Measurements from ENCODE around the gene SSTR5. TPM values are rescaled to one million over a fixed set of nuclear protein-coding genes. Genes with fewer than 3 reads are reported as not detected.

SSTR5 gene
- total and polyA plus RNA-seq, 4 donors = not detected

DNA sequence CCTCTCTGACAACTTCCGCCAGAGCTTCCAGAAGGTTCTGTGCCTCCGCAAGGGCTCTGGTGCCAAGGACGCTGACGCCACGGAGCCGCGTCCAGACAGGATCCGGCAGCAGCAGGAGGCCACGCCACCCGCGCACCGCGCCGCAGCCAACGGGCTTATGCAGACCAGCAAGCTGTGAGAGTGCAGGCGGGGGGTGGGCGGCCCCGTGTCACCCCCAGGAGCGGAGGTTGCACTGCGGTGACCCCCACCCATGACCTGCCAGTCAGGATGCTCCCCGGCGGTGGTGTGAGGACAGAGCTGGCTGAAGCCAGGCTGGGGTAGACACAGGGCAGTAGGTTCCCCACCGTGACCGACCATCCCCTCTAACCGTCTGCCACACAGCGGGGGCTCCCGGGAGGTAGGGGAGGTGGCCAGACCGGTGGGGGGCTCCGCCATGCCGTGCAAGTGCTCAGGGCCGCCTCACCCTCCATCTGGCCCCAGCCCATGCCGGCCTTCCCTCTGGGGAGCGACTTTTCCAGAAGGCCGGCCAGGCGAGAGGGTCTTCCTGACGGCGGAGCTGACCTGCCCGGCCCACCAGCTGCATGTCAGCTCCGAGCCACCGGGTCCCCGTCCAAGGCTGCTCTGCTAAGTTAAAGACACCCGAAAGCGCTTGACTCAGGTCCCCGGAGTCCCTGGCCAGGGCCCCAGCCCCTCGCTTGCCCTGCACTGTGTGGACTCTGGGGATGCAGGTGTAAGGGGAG is 7.4 kb downstream of the SSTR5 start:
- H3K36me3 ChIP-seq (ENCODE audit: control insufficient read depth in 4 of 4, insufficient read depth in 3 of 4, low read depth in 1 of 4, low read length in 3 of 4) = no peaks in the 10 kb centered on the region
- peaks cover 0 to 7% (median 3%) of the 10 kb centered on the region in 4 donors for H3K27me3 ChIP-seq (ENCODE audit: control insufficient read depth in 4 of 4, insufficient read depth in 4 of 4, low read length in 3 of 4)
- H3K4me1 ChIP-seq (ENCODE audit: control insufficient read depth in 4 of 4, insufficient read depth in 4 of 4, low read length in 3 of 4) = peaks cover 23 to 53% (median 34%) of the 10 kb centered on the region in 4 donors
- peaks cover 6 to 10% (median 7%) of the 10 kb centered on the region in 4 donors for H3K9me3 ChIP-seq (ENCODE audit: control insufficient read depth in 4 of 4, low read length in 3 of 4)
- H3K9ac ChIP-seq (ENCODE audit: low read depth in 1 of 2, low read length in 2 of 2) = no peak overlapping the region
- H3K27ac ChIP-seq (ENCODE audit: low read depth in 1 of 2, low read length in 2 of 2) = no peak overlapping the region
- WGBS = 88% methylated on average over 45 of the region's 45 CpGs
- no peak for TF ChIP-seq TAF1 (conservative IDR thresholded peaks at IDR 0.05)
- TF ChIP-seq EGR1 (IDR thresholded peaks at IDR 0.05; ENCODE audit: low read depth in 2 of 2) = no peak
- no peak for TF ChIP-seq NR2F2 (IDR thresholded peaks at IDR 0.05)
- no peak for TF ChIP-seq RAD21 (IDR thresholded peaks at IDR 0.05)
- no peak for TF ChIP-seq GABPA (IDR thresholded peaks at IDR 0.05 in 1 of 2, conservative IDR thresholded peaks at IDR 0.05 in 1 of 2)
- TF ChIP-seq, protein P1, sequence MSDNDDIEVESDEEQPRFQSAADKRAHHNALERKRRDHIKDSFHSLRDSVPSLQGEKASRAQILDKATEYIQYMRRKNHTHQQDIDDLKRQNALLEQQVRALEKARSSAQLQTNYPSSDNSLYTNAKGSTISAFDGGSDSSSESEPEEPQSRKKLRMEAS (IDR thresholded peaks at IDR 0.05) = no peak
- no peak for TF ChIP-seq RXRA (IDR thresholded peaks at IDR 0.05)
- TF ChIP-seq HNF4A (conservative IDR thresholded peaks at IDR 0.05) = no peak
- TF ChIP-seq, protein P2, sequence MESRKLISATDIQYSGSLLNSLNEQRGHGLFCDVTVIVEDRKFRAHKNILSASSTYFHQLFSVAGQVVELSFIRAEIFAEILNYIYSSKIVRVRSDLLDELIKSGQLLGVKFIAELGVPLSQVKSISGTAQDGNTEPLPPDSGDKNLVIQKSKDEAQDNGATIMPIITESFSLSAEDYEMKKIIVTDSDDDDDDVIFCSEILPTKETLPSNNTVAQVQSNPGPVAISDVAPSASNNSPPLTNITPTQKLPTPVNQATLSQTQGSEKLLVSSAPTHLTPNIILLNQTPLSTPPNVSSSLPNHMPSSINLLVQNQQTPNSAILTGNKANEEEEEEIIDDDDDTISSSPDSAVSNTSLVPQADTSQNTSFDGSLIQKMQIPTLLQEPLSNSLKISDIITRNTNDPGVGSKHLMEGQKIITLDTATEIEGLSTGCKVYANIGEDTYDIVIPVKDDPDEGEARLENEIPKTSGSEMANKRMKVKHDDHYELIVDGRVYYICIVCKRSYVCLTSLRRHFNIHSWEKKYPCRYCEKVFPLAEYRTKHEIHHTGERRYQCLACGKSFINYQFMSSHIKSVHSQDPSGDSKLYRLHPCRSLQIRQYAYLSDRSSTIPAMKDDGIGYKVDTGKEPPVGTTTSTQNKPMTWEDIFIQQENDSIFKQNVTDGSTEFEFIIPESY (IDR thresholded peaks at IDR 0.05) = no peak
- TF ChIP-seq, protein P3, sequence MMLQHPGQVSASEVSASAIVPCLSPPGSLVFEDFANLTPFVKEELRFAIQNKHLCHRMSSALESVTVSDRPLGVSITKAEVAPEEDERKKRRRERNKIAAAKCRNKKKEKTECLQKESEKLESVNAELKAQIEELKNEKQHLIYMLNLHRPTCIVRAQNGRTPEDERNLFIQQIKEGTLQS (IDR thresholded peaks at IDR 0.05) = no peak
- no peak for TF ChIP-seq FOXA2 (IDR thresholded peaks at IDR 0.05)
- TF ChIP-seq FOXA1 (IDR thresholded peaks at IDR 0.05) = no peak
- TF ChIP-seq, protein P4, sequence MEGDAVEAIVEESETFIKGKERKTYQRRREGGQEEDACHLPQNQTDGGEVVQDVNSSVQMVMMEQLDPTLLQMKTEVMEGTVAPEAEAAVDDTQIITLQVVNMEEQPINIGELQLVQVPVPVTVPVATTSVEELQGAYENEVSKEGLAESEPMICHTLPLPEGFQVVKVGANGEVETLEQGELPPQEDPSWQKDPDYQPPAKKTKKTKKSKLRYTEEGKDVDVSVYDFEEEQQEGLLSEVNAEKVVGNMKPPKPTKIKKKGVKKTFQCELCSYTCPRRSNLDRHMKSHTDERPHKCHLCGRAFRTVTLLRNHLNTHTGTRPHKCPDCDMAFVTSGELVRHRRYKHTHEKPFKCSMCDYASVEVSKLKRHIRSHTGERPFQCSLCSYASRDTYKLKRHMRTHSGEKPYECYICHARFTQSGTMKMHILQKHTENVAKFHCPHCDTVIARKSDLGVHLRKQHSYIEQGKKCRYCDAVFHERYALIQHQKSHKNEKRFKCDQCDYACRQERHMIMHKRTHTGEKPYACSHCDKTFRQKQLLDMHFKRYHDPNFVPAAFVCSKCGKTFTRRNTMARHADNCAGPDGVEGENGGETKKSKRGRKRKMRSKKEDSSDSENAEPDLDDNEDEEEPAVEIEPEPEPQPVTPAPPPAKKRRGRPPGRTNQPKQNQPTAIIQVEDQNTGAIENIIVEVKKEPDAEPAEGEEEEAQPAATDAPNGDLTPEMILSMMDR (IDR thresholded peaks at IDR 0.05; ENCODE audit: low read depth, low read length, missing input control) = no peak
- no peak overlapping the region for H3K4me3 ChIP-seq (ENCODE audit: low read depth in 1 of 3, low read length in 3 of 3)
- DNase-seq (ENCODE audit: low spot score) = no peak

DNA sequence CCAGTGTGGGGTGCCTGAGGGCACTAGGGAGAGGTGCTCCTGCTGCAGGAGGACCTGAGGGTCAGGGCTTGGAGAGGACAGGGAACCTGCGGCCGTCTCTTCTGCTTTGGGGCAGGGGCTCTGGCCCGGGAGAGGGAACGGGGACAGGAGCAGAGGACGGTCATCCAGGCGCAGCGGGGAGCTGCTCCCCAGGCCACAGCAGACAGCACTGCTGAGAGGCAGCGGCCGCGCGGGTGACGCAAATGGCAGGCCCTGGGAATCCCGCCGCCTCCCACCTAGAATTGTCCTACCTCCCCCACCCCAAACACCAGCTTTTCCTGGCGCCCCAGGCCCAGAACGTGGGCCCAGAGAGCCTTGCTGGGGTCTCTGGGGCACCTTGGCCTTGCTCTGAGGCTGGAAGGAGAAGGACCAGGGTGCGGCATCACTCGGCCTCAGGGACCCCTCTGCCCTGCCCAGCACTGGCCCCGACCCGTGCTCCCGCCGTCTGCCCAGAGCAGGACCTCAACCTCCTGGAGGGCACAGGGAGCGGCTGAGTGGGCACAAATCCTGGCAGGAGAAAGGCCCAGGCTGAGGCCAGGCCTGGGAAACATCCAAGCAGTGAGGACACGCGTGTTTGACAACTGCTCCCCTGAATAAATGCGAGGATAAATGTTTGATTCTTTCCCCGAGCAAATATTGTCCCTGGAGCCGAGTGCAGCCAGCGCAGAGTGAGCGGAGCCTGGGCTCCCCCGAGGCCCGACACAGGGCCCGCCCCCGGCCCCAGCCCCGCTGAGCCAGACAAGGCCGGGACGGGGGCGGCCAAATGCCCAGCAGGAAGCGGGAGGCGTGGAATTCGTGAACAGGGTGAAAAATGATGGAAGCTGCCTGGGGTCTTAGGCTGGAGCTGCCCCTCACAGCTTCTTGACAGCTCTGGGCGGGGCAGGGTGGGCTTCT is 8.5 kb downstream of the SSTR5 start:
- peaks cover 7 to 19% (median 12%) of the 10 kb centered on the region in 4 donors for H3K9me3 ChIP-seq (ENCODE audit: control insufficient read depth in 4 of 4, low read length in 3 of 4)
- no peak overlapping the region for H3K4me3 ChIP-seq (ENCODE audit: low read depth in 1 of 3, low read length in 3 of 3)
- H3K9ac ChIP-seq (ENCODE audit: low read depth in 1 of 2, low read length in 2 of 2) = no peak overlapping the region
- no peaks in the 10 kb centered on the region for H3K36me3 ChIP-seq (ENCODE audit: control insufficient read depth in 4 of 4, insufficient read depth in 3 of 4, low read depth in 1 of 4, low read length in 3 of 4)
- DNase-seq (ENCODE audit: low spot score) = no peak
- H3K4me1 ChIP-seq (ENCODE audit: control insufficient read depth in 4 of 4, insufficient read depth in 4 of 4, low read length in 3 of 4) = peaks cover 23 to 53% (median 34%) of the 10 kb centered on the region in 4 donors
- peaks cover 0 to 6% (median 3%) of the 10 kb centered on the region in 4 donors for H3K27me3 ChIP-seq (ENCODE audit: control insufficient read depth in 4 of 4, insufficient read depth in 4 of 4, low read length in 3 of 4)
- no peak overlapping the region for H3K27ac ChIP-seq (ENCODE audit: low read depth in 1 of 2, low read length in 2 of 2)
- 41% methylated on average over 42 of the region's 42 CpGs for WGBS
- TF ChIP-seq RAD21 (IDR thresholded peaks at IDR 0.05) = no peak
- no peak for TF ChIP-seq HNF4A (conservative IDR thresholded peaks at IDR 0.05)
- no peak for TF ChIP-seq SP1 (IDR thresholded peaks at IDR 0.05)

All from liver (tissue), 9 donors.